HUES48 (cell line): Measurements from ENCODE around the gene CNOT11.
"Not testable (repeated sequence)": the region's sequence is repeated elsewhere in the genome, so short reads cannot be mapped to it uniquely, and the experiment has no call there.

Experiments used
- H3K27ac ChIP-seq: one replicate; pipeline ENCODE4 v1.7.0; 2013; ENCODE audit warnings: low read depth, low read length, inconsistent platforms
- H3K27me3 ChIP-seq: 2 replicates; pipeline ENCODE4 v1.6.1; 2013; ENCODE audit warnings: mild to moderate bottlenecking, low read length; ENCODE audit not compliant: control insufficient read depth, insufficient read depth
- H3K36me3 ChIP-seq: 2 replicates; pipeline ENCODE4 v1.6.1; 2013; ENCODE audit warnings: low read length; ENCODE audit not compliant: control insufficient read depth, insufficient read depth
- H3K4me1 ChIP-seq: 2 replicates; pipeline ENCODE4 v1.6.1; 2013; ENCODE audit warnings: mild to moderate bottlenecking, low read length; ENCODE audit not compliant: control insufficient read depth, insufficient read depth
- H3K4me3 ChIP-seq: 2 replicates; pipeline ENCODE4 v1.5.1; 2013; ENCODE audit warnings: mild to moderate bottlenecking, low read depth, low read length
- H3K9ac ChIP-seq: 2 replicates; pipeline ENCODE4 v1.6.1; 2013; ENCODE audit warnings: mild to moderate bottlenecking, low read depth, low read length, moderate library complexity
- H3K9me3 ChIP-seq: 2 replicates; pipeline ENCODE4 v1.6.1; 2013; ENCODE audit warnings: low read length; ENCODE audit not compliant: control insufficient read depth, insufficient read depth

The CNOT11 gene

GRCh38 chr2:101252408-101253012 is at the start of gene CNOT11:
CNOT11 (plus strand) TSS chr2:101252886; CDS start chr2:101252965, 79 bp downstream.
- Histone ChIP-seq H3K9me3 (no peaks in the 10 kb centered on the region), H3K27me3 (no peaks in the 10 kb centered on the region), H3K4me3 (peak within 1 kb of the TSS; percentile 87), H3K27ac (peak within 1 kb of the TSS; percentile 92), H3K36me3 (peaks cover 2% of the 10 kb centered on the region; the same call in 1 of the 2 replicates), H3K9ac (peak within 1 kb of the TSS; percentile 83), H3K4me1 (peaks cover 27% of the 10 kb centered on the region)

DNA sequence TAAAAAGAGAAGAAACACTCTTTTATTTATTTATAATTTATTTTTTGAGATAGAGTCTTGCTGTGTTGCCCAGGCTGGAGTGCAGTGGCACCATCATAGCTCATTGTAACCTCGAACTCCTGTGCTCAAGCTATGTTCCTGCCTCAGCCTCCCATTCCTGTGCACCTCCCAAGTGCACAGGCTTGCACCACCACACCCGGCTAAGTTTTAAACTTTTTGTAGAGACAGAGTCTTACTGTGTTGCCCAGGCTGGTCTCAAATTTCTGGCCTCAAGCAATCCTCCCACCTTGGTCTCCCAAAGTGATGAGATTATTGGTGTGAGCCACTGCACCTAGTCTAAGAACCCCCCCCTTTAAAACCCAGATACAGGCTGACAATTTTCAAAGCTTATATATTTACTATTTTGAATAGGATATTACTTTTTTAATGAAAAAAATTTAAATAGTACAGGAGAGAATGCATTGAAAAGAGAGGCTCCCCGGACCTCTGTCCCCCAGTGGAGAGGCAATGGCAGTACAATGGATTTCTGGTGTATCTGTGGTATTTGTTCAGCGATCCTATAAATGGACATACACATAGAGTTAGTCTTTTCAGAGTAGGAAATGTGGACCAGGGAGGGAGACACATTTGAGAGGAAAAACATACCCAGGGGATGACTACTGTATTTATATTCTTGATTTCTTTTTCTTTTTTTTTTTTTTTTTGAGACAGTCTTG is 48.1 kb upstream of the CNOT11 start:
- Histone ChIP-seq H3K4me3 (no peak overlapping the region), H3K36me3 (no peaks in the 10 kb centered on the region), H3K9me3 (no peaks in the 10 kb centered on the region), H3K27me3 (no peaks in the 10 kb centered on the region), H3K4me1 (no peaks in the 10 kb centered on the region), H3K27ac (no peak overlapping the region), H3K9ac (no peak overlapping the region)

- no peaks in the 10 kb centered on the region for H3K9me3 ChIP-seq
- H3K27ac ChIP-seq: no peak overlapping the region
- H3K36me3 ChIP-seq: no peaks in the 10 kb centered on the region
- H3K9ac ChIP-seq: no peak overlapping the region
- H3K4me3 ChIP-seq: no peak overlapping the region
- H3K27me3 ChIP-seq: no peaks in the 10 kb centered on the region
- no peaks in the 10 kb centered on the region for H3K4me1 ChIP-seq
These were observed 46.9 kb upstream of the CNOT11 start for GRCh38 chr2:101205521-101206479.

DNA sequence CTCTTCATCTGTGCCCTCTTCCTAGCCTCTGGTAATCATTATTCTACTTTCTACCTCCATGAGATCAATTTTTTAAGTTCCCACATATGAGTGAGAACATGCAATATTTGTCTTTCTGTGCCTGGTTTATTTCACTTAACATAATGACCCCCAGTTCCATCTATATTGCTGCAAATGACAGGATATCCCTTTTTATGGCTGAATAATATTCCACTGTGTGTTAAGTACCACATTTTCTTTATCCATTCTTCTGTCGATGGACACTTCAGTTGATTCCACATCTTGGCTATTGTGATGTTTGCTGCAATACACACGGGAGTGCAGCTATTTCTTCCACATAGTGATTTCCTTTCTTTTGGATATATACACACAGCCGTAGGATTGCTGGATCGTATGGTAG is 43.9 kb upstream of the CNOT11 start:
- no peaks in the 10 kb centered on the region for H3K27me3 ChIP-seq
- H3K9ac ChIP-seq: no peak overlapping the region
- no peak overlapping the region for H3K4me3 ChIP-seq
- H3K9me3 ChIP-seq: no peaks in the 10 kb centered on the region
- no peaks in the 10 kb centered on the region for H3K36me3 ChIP-seq
- no peak overlapping the region for H3K27ac ChIP-seq
- H3K4me1 ChIP-seq: no peaks in the 10 kb centered on the region

DNA sequence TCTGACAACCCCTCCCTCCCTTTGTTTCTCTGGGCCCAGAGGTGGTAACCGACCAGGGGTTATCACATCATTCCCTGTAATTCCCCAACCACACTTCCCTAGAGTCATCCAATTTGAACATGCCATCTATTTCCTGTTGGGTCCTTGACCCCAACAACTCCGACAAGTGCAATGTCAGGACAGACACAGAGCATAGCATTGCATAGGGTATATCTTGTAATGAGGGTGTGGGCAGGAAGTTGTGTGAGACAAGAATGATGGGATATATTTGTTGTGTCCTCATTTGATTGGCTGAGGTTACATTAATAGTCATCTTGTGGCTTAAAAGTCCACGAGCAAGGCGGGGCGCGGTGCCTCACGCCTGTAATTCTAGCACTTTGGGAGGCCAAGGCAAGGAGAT is 33.4 kb upstream of the CNOT11 start:
- Histone ChIP-seq H3K27me3 (no peaks in the 10 kb centered on the region), H3K9me3 (no peaks in the 10 kb centered on the region), H3K36me3 (no peaks in the 10 kb centered on the region), H3K4me3 (no peak overlapping the region), H3K4me1 (no peaks in the 10 kb centered on the region), H3K27ac (no peak overlapping the region), H3K9ac (no peak overlapping the region)

DNA sequence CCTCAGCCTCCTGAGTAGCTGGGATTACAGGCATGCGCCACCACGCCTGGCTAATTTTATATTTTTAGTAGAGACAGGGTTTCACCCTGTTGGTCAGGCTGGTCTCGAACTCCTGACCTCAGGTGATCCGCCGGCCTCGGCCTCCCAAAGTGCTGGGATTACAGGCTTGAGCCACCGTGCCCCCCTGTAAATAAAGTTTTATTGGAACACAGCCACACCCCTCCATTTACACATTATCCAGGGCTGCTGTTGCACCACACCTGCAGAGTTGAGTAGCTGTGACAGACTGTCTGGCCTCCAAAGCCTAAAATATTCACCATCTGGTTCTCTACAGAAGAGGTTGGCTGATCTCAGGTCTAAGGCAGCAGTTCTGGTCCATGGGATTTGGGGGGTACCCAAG is 32.6 kb upstream of the CNOT11 start:
- not testable (repeated sequence) for H3K36me3 ChIP-seq, H3K27me3 ChIP-seq, H3K4me1 ChIP-seq, H3K27ac ChIP-seq, H3K9ac ChIP-seq, H3K9me3 ChIP-seq, H3K4me3 ChIP-seq

DNA sequence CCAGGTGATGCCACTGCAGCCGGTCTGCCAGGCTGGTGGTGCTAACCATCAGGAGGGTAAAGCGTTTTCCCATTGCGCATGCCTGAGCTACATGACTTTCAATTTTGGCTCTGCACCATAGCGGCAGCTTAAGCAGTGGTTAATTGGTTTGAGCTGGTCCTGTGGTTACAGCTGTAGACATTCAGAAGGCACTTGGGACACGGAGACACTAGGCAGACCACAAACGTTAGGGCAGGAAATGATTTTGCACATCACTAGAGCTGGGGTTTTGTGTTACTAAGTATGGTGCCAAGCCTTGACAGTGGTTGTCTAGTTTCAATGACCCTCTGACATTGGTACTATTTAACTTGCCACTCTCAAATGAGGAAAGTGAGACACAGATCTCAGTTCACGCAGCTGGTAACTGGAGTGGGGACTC is 28.9 kb upstream of the CNOT11 start:
- Histone ChIP-seq H3K4me3 (no peak overlapping the region), H3K27ac (no peak overlapping the region), H3K27me3 (no peaks in the 10 kb centered on the region), H3K9ac (no peak overlapping the region), H3K4me1 (no peaks in the 10 kb centered on the region), H3K9me3 (no peaks in the 10 kb centered on the region), H3K36me3 (no peaks in the 10 kb centered on the region)

- Histone ChIP-seq H3K9me3 (no peaks in the 10 kb centered on the region; the same call in 1 of the 2 replicates), H3K9ac (no peak overlapping the region), H3K27me3 (no peaks in the 10 kb centered on the region), H3K4me1 (no peaks in the 10 kb centered on the region), H3K4me3 (no peak overlapping the region), H3K36me3 (no peaks in the 10 kb centered on the region), H3K27ac (no peak overlapping the region)
These were observed 22.1 kb upstream of the CNOT11 start for GRCh38 chr2:101230541-101231001.

- H3K36me3 ChIP-seq: no peaks in the 10 kb centered on the region
- H3K9me3 ChIP-seq: no peaks in the 10 kb centered on the region; the same call in 1 of the 2 replicates
- no peak overlapping the region for H3K27ac ChIP-seq
- no peaks in the 10 kb centered on the region for H3K27me3 ChIP-seq
- no peaks in the 10 kb centered on the region for H3K4me1 ChIP-seq
- H3K4me3 ChIP-seq: no peak overlapping the region
- H3K9ac ChIP-seq: no peak overlapping the region
These were observed 21.4 kb upstream of the CNOT11 start for GRCh38 chr2:101231240-101231639.

DNA sequence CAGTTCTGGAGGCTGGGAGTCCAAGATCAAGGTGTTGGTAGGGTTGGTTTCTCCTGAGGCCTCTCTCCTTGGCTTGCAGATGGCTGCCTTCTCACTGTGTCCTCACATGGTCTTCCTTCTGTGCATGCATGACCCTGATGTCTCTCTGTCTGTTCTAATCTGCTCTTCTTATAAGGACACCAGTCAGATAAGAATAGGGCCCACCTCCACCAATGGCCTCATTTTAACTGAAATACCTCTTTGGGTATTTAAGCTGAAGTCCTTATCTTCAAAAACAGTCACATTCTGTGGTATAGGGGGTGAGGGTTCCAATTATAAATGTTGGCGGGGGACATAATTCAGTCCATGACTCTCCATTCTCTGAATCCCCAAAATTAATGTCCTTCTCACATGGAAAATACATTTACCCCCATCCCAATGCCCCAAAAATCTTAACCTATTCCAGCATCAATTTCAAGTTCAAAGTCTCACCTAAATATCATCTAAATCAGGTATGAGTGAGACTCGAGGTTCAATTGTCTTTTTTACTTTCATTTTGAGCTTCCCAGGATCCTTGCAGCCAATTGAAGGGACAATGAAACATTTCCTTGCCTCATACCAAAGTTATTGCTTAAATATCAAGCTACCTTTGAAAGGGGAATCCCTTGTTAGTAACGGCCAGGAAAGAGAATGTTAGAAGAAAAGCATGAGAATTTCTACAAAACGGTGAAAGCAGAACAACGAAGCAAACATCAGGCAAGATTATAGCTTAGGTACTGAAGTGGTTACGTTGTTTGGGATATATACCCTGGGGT is 20.6 kb upstream of the CNOT11 start:
- Histone ChIP-seq H3K27me3 (no peaks in the 10 kb centered on the region), H3K4me3 (no peak overlapping the region), H3K9ac (no peak overlapping the region), H3K4me1 (no peaks in the 10 kb centered on the region), H3K9me3 (no peaks in the 10 kb centered on the region; the same call in 1 of the 2 replicates), H3K36me3 (no peaks in the 10 kb centered on the region), H3K27ac (no peak overlapping the region)
